SK-N-SH (cell line): ENCODE measurements around the gene SCD5.

Experiments
- CTCF ChIP-seq: fragments of 200-600 bp; sonication (generic); IDR thresholded peaks from 2 replicates; pipeline ENCODE4 v1.6.1; 2017; ENCODE audit warnings: antibody characterized with exemption, mild to moderate bottlenecking, moderate library complexity
- EP300 ChIP-seq, 2 experiments: IDR thresholded peaks; 2 replicates each; pipeline versions ENCODE4 v1.4.0 to v1.6.1; 2012; ENCODE audit warnings: borderline replicate concordance in 1 of 2, low read depth in 1 of 2, low read length in 1 of 2
- JUND ChIP-seq: IDR thresholded peaks from 2 replicates; pipeline ENCODE4 v1.4.0; 2012
- NFIC ChIP-seq: IDR thresholded peaks from 2 replicates; pipeline ENCODE4 v1.4.0; 2012; ENCODE audit warnings: borderline replicate concordance
- POLR2AphosphoS5 ChIP-seq: IDR thresholded peaks from 2 replicates; pipeline ENCODE4 v1.6.1; 2012; ENCODE audit warnings: low read depth, low read length
- RAD21 ChIP-seq: IDR thresholded peaks from 2 replicates; pipeline ENCODE4 v1.6.1; 2012; ENCODE audit warnings: mild to moderate bottlenecking, low read length
- REST ChIP-seq: IDR thresholded peaks from 2 replicates; pipeline ENCODE4 v1.6.1; 2012; ENCODE audit warnings: mild to moderate bottlenecking, low read depth, low read length, moderate library complexity
- RXRA ChIP-seq: IDR thresholded peaks from 2 replicates; pipeline ENCODE4 v1.4.0; 2012; ENCODE audit warnings: low read depth, mild to moderate bottlenecking, borderline replicate concordance
- SMC3 ChIP-seq: IDR thresholded peaks from 2 replicates; pipeline ENCODE4 v1.6.1; 2012; ENCODE audit warnings: low read depth, low read length, improper control_type of control experiment
- TAF1 ChIP-seq: IDR thresholded peaks from 2 replicates; pipeline ENCODE4 v1.6.1; 2012; ENCODE audit warnings: low read depth, mild to moderate bottlenecking, low read length, moderate library complexity, borderline replicate concordance
- USF2 ChIP-seq: fragments of 150-350 bp; IDR thresholded peaks from 2 replicates; pipeline ENCODE4 v1.6.1; 2017; ENCODE audit warnings: antibody characterized with exemption, low read length, low read depth, borderline replicate concordance
- ZBTB33 ChIP-seq: IDR thresholded peaks from 2 replicates; pipeline ENCODE4 v1.4.0; 2012; ENCODE audit warnings: low read depth, borderline replicate concordance

GRCh38 chr4:82823062-82823461 lies 24.5 kb upstream of the SCD5 start:
- no peak for TF ChIP-seq CTCF
- no peak for TF ChIP-seq RAD21
- no peak for TF ChIP-seq REST
- no peak for TF ChIP-seq JUND
- no peak for TF ChIP-seq NFIC
- no peak for TF ChIP-seq USF2
- TF ChIP-seq POLR2AphosphoS5, result no peak
- no peak for TF ChIP-seq ZBTB33
- no peak for TF ChIP-seq SMC3
- no peak for TF ChIP-seq EP300 (IDR thresholded peaks at IDR 0.05; ENCODE audit: borderline replicate concordance in 1 of 2, low read depth in 1 of 2, low read length in 1 of 2)
- TF ChIP-seq RXRA, result no peak
- TF ChIP-seq TAF1, result no peak
